OCI-LY3 (cell line): ENCODE data around the gene TBL3.

Experiments used
- H2AFZ ChIP-seq: fragments of 200-600, 300-600 bp; shearing (Covaris generic); 2 replicates; pipeline ENCODE4 v1.6.0; 2014; ENCODE audit warnings: antibody characterized with exemption, low read depth, low read length
- H3K27ac ChIP-seq: fragments of 200-600, 300-600 bp; sonication (generic); 2 replicates; pipeline ENCODE4 v1.5.1; 2014; ENCODE audit warnings: mild to moderate bottlenecking, low read length, moderate library complexity, mixed read lengths
- H3K27me3 ChIP-seq: fragments of 200-600, 300-600 bp; sonication (generic); 2 replicates; pipeline ENCODE4 v1.6.1; 2014; ENCODE audit warnings: low read depth, low read length, mixed read lengths
- H3K36me3 ChIP-seq: fragments of 200-600, 300-600 bp; sonication (generic); replicated peaks from 2 replicates; pipeline ENCODE3; 2014; ENCODE audit warnings: low read depth, low read length, mixed read lengths
- H3K4me1 ChIP-seq: fragments of 300-600, 200-600 bp; sonication (generic); 2 replicates; pipeline ENCODE4 v1.6.1; 2014; ENCODE audit warnings: low read length, mixed read lengths
- H3K4me2 ChIP-seq: fragments of 200-600, 300-600 bp; sonication (generic); 2 replicates; pipeline ENCODE4 v1.6.1; 2014; ENCODE audit warnings: low read length, mixed read lengths
- H3K4me3 ChIP-seq: fragments of 300-600, 200-600 bp; sonication (generic); 2 replicates; pipeline ENCODE4 v1.5.1; 2014; ENCODE audit warnings: antibody characterized with exemption, mild to moderate bottlenecking, low read length, moderate library complexity
- H3K79me2 ChIP-seq: fragments of 300-600, 200-600 bp; shearing (Covaris generic); 2 replicates; pipeline ENCODE4 v1.6.1; 2014; ENCODE audit warnings: mild to moderate bottlenecking, low read length, mixed read lengths
- H3K9ac ChIP-seq: fragments of 300-600, 200-600 bp; shearing (Covaris generic); 2 replicates; pipeline ENCODE4 v1.6.0; 2014; ENCODE audit warnings: mild to moderate bottlenecking, low read length, moderate library complexity
- H3K9me3 ChIP-seq: fragments of 200-600, 300-600 bp; shearing (Covaris generic); 2 replicates; pipeline ENCODE4 v1.6.1; 2014; ENCODE audit warnings: low read length, mixed read lengths; ENCODE audit not compliant: insufficient read depth
- H4K20me1 ChIP-seq: fragments of 200-600, 300-600 bp; sonication (generic); 2 replicates; pipeline ENCODE4 v1.6.1; 2016; ENCODE audit warnings: low read length, mixed read lengths; ENCODE audit not compliant: insufficient read depth
- CTCF ChIP-seq: fragments of 200-600, 300-600 bp; sonication (generic); IDR thresholded peaks from 2 replicates; pipeline ENCODE4 v1.5.1; 2014; ENCODE audit warnings: antibody characterized with exemption, low read length, low read depth
- EZH2phosphoT487 ChIP-seq: fragments of 200-600 bp; shearing (Covaris generic); IDR thresholded peaks from 2 replicates; pipeline ENCODE4 v1.6.1; 2018; ENCODE audit warnings: antibody characterized with exemption, mixed run types, low read depth

The TBL3 gene

GRCh38 chr16:1942047-1942809 lies 29.6 kb upstream of the TBL3 start:
- Histone ChIP-seq H3K4me3 (peak overlapping the region; percentile 88), H3K79me2 (peaks cover 19% of the 10 kb centered on the region), H3K36me3 (peaks cover 27% of the 10 kb centered on the region), H4K20me1 (peaks cover 15% of the 10 kb centered on the region), H3K27ac (peak overlapping the region; percentile 77), H3K9me3 (no peaks in the 10 kb centered on the region), H3K4me2 (peak overlapping the region; percentile 90), H3K4me1 (peaks cover 27% of the 10 kb centered on the region), H2AFZ (no peak overlapping the region), H3K27me3 (no peaks in the 10 kb centered on the region), H3K9ac (peak overlapping the region; percentile 86)
- TF ChIP-seq CTCF (no peak), EZH2phosphoT487 (no peak)

- H3K79me2 ChIP-seq, result peaks cover 19% of the 10 kb centered on the region
- peaks cover 15% of the 10 kb centered on the region for H4K20me1 ChIP-seq
- peaks cover 22% of the 10 kb centered on the region for H3K36me3 ChIP-seq
- H3K4me1 ChIP-seq, result peaks cover 27% of the 10 kb centered on the region
- H3K4me2 ChIP-seq, result peak within 1 kb of the TSS; percentile 90
- H3K4me3 ChIP-seq, result peak within 1 kb of the TSS; percentile 88
- peak within 1 kb of the TSS; percentile 55; the same call in 1 of the 2 replicates for H2AFZ ChIP-seq
- H3K27me3 ChIP-seq, result no peaks in the 10 kb centered on the region
- H3K27ac ChIP-seq, result peak within 1 kb of the TSS; percentile 77
- TF ChIP-seq EZH2phosphoT487, result no peak
- no peak for TF ChIP-seq CTCF
- H3K9ac ChIP-seq, result peak within 1 kb of the TSS; percentile 86
- H3K9me3 ChIP-seq, result no peaks in the 10 kb centered on the region
Measured at GRCh38 chr16:1942810-1943726, 28.8 kb upstream of the TBL3 start, which contains the start of gene MSRB1. MSRB1 (minus strand) TSS chr16:1943199; CDS start chr16:1943156, 43 bp downstream.

DNA sequence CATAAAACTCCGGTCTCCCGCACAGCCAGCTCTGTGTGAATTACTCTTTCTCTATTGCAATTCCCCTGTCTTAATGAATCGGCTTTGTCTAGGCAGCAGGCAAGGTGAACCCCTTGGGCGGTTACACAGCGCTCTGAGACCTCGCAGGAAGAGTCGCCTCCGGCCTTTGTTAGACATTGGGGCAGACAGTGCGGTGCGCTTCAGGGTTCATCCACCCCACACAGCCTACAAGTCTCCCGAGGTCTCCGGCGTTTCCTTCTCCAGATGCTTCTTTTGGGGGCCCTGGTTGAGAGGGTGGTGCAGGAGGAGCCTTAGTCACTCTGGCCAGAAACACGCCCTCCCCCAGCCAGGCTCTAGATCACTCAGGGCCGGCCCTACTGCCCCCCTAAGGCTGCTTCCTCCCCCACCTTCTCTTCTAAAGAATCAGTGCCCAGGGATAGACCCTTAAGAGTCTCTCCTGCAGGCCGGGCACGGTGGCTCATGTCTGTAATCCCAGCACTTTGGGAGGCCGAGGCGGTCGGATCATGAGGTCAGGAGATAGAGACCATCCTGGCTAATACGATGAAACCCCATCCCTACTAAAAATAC lies 27.1 kb upstream of the TBL3 start:
- Histone ChIP-seq H3K27me3 (no peaks in the 10 kb centered on the region), H3K79me2 (peaks cover 19% of the 10 kb centered on the region), H4K20me1 (peaks cover 15% of the 10 kb centered on the region), H3K4me3 (no peak overlapping the region), H2AFZ (no peak overlapping the region), H3K4me2 (no peak overlapping the region), H3K9me3 (no peaks in the 10 kb centered on the region), H3K4me1 (peaks cover 27% of the 10 kb centered on the region), H3K9ac (no peak overlapping the region), H3K36me3 (peaks cover 10% of the 10 kb centered on the region), H3K27ac (no peak overlapping the region)
- no peak for TF ChIP-seq CTCF
- TF ChIP-seq EZH2phosphoT487, result no peak
